ENCODE measurements around the gene AGMAT. TPM values are rescaled to one million over a fixed set of nuclear protein-coding genes. Genes with fewer than 3 reads are reported as not detected.

The AGMAT gene
- total and polyA plus RNA-seq, 2 of the 8 experiments (the other 6 are each of a cell fraction or from before 2014, with no cell fraction given), result 3.7 to 5.8 TPM

GRCh38 chr1:15618077-15618654 is 33.3 kb upstream of the AGMAT start:
- peaks cover 3 to 6% of the 10 kb centered on the region in 2 experiments for H4K20me1 ChIP-seq (replicated peaks in 1 of 2; ENCODE audit: control insufficient read depth in 1 of 2, insufficient read depth in 2 of 2, low read length in 2 of 2)
- peak overlapping the region; percentile 69 to 80 for H3K4me2 ChIP-seq (ENCODE audit: insufficient read depth in 1 of 2, low read depth in 2 of 2, low read length in 2 of 2)
- peaks cover 2% of the 10 kb centered on the region; the same call in 1 of the 2 replicates for H3K79me1 ChIP-seq (ENCODE audit: low read depth, low read length)
- 12% methylated on average over 7 of the region's 8 CpGs; no CpG with 5 or more reads in 1 of the 2 experiments for WGBS, 2 experiments (ENCODE audit: extremely low coverage in 1 of 2, insufficient coverage in 1 of 2, insufficient read length in 1 of 2, insufficient replicate concordance in 2 of 2, low coverage in 1 of 2, low lambda C conversion rate in 2 of 2, missing lambda C conversion rate in 1 of 2)
- no peak overlapping the region for H2BK20ac ChIP-seq (ENCODE audit: low read length)
- H3K9me3 ChIP-seq (ENCODE audit: insufficient read depth in 2 of 2, low read depth in 1 of 2, low read length in 1 of 2), result no peaks in the 10 kb centered on the region
- H3K14ac ChIP-seq (ENCODE audit: insufficient read length), result no peak overlapping the region
- H3K4me3 ChIP-seq (ENCODE audit: extremely low read depth in 1 of 4, insufficient read depth in 2 of 4, low read depth in 3 of 4, low read length in 4 of 4), result peak overlapping the region; percentile 71 to 97 (median 85)
- peaks cover 0 to 5% (median 0%) of the 10 kb centered on the region in 4 experiments; a peak in 1 of 7 replicates for H3K4me1 ChIP-seq (replicated peaks in 1 of 4; ENCODE audit: control insufficient read depth in 3 of 4, insufficient read depth in 4 of 4, low read length in 3 of 4)
- no peak overlapping the region for H3K23ac ChIP-seq (ENCODE audit: insufficient read length)
- peaks cover 4% of the 10 kb centered on the region for H3K23me2 ChIP-seq (ENCODE audit: low read depth, low read length)
- 0 out of 2 replicates have a peak overlapping the region, but pooled peaks have one; percentile 14 for H2AFZ ChIP-seq (ENCODE audit: low read length)
- H2BK5ac ChIP-seq (ENCODE audit: low read depth, low read length), result peak overlapping the region; percentile 82; the same call in 1 of the 2 replicates
- no peak overlapping the region for H3K18ac ChIP-seq (ENCODE audit: extremely low read depth, low read length)
- peak overlapping the region; percentile 88; the same call in 1 of the 2 replicates for H2BK15ac ChIP-seq (ENCODE audit: low read length)
- peak overlapping the region; percentile 10 for H2BK120ac ChIP-seq (replicated peaks; ENCODE audit: low read depth, low read length)
- H3K9ac ChIP-seq (replicated peaks in 1 of 4; ENCODE audit: extremely low read depth in 1 of 4, low read depth in 3 of 4, low read length in 3 of 4), result peak overlapping the region; percentile 67 to 86 (median 82)
- H4K5ac ChIP-seq (ENCODE audit: insufficient read length, low read depth, low read length), result peak overlapping the region; percentile 2
- H3K27me3 ChIP-seq (replicated peaks in 1 of 4; ENCODE audit: control insufficient read depth in 3 of 4, extremely low read depth in 1 of 4, insufficient read depth in 3 of 4, low read length in 3 of 4), result no peaks in the 10 kb centered on the region
- H2AK5ac ChIP-seq (ENCODE audit: low read depth, low read length), result peak overlapping the region; percentile 86; the same call in 1 of the 2 replicates
- peak overlapping the region; percentile 81 for H2BK12ac ChIP-seq (ENCODE audit: low read depth, low read length)
- ChIA-PET POLR2A (ENCODE audit: partially characterized antibody) (interaction anchor here (0.6 to 5.7 kb wide), 11 partner anchors 9 to 1454 kb away, joined by 3 to 37 read pairs (median 3); no protein-coding TSS in a partner anchor), CTCF (ENCODE audit: partially characterized antibody) (interaction anchor here (0.7 to 1.1 kb wide), 5 partner anchors 22 to 123 kb away, joined by 3 to 6 read pairs (median 3); partner anchors contain the start of gene DNAJC16)
- peak overlapping the region; percentile 90 for H3K4ac ChIP-seq (replicated peaks; ENCODE audit: insufficient read length, low read depth, low read length)
- peak overlapping the region; percentile 75; the same call in 1 of the 2 replicates for H3K27ac ChIP-seq (ENCODE audit: low read depth, low read length)
- peak overlapping the region; percentile 50 for H4K91ac ChIP-seq (replicated peaks; ENCODE audit: insufficient read length, low read length)
- H4K8ac ChIP-seq (ENCODE audit: extremely low read depth, insufficient read depth, low read length), result 0 out of 2 replicates have a peak overlapping the region, but pooled peaks have one; percentile 90
- H3K56ac ChIP-seq (replicated peaks; ENCODE audit: insufficient read length, low read depth, low read length), result peak overlapping the region; percentile 5
- DNase-seq (ENCODE audit: low read depth in 1 of 2, low spot score in 2 of 2) (no peak), FAIRE-seq (no peak)
- H3K79me2 ChIP-seq (ENCODE audit: control insufficient read depth in 1 of 2, insufficient read depth in 2 of 2, low read length in 2 of 2), result peaks cover 19 to 55% of the 10 kb centered on the region in 2 experiments
- no peaks in the 10 kb centered on the region; a peak in 1 of 8 replicates for H3K36me3 ChIP-seq (ENCODE audit: control insufficient read depth in 2 of 4, insufficient read depth in 4 of 4, low read length in 3 of 4)
- TF ChIP-seq BCL11A (IDR thresholded peaks at IDR 0.05; ENCODE audit: low read depth in 2 of 2, low read length in 2 of 2) (no peak), GABPA (IDR thresholded peaks at IDR 0.05; ENCODE audit: borderline replicate concordance, insufficient read depth, low read length) (no peak), SIN3A (conservative IDR thresholded peaks at IDR 0.05 in 1 of 2, IDR thresholded peaks at IDR 0.05 in 1 of 2; ENCODE audit: low read depth in 1 of 2, low read length in 2 of 2) (no peak)
